Colonic mucosa (tissue), 4 donors: ENCODE results near the gene HTRA3. TPM values are rescaled to one million over a fixed set of nuclear protein-coding genes. Genes with fewer than 3 reads are reported as not detected.
"Not testable (repeated sequence)": the region's sequence is repeated elsewhere in the genome, so short reads cannot be mapped to it uniquely, and the experiment has no call there.

ENCODE experiments used
- DNase-seq: peaks from one replicate; pipeline ENCODE4 v3.0.0-alpha.2; 2020
- H3K27ac ChIP-seq: fragments of 200-600 bp; one replicate; pipeline ENCODE4 v1.8.0; 2021
- H3K27me3 ChIP-seq: fragments of 200-600 bp; one replicate; pipeline ENCODE4 v1.8.0; 2021
- H3K36me3 ChIP-seq: fragments of 200-600 bp; one replicate; pipeline ENCODE4 v1.8.0; 2021
- H3K4me1 ChIP-seq: fragments of 200-600 bp; one replicate; pipeline ENCODE4 v1.8.0; 2021; ENCODE audit warnings: mild to moderate bottlenecking
- H3K4me3 ChIP-seq: fragments of 200-600 bp; one replicate; pipeline ENCODE4 v1.8.0; 2021
- H3K9ac ChIP-seq, 2 donors: one replicate each; pipeline ENCODE4 v1.7.0; 2013; ENCODE audit warnings: control low read depth in 2 of 2, low read depth in 2 of 2, low read length in 2 of 2
- H3K9me3 ChIP-seq: fragments of 200-600 bp; one replicate; pipeline ENCODE4 v1.8.0; 2021
- CTCF ChIP-seq: fragments of 200-600 bp; IDR thresholded peaks from one replicate; pipeline ENCODE4 v1.8.0; 2022; ENCODE audit warnings: antibody characterized with exemption, mild to moderate bottlenecking
- intact Hi-C: fragments of 100-400 bp; cut with DNase I; formaldehyde crosslinking; loops from one replicate; pipeline ENCODE4 v1.14.1; 2022
- total RNA-seq, 2 donors: library from RNA; stranded (reverse); fragmentation: NEBNext Ultra II Directional in 1 of 2; extraction: Animal tissue kit (Norgen Biotek cat#: 25700) in 1 of 2; gene quantifications; one replicate each; pipeline ENCODE4 v1.2.1, GENCODE V29; 2021
- donor health status: healthy.
- donor health status: DM: no; HTN: no; CAD: no.
- donor health status: DM: no; HTN: no; CAD: no.

The HTRA3 gene
- total RNA-seq, 2 donors from 2014 or later: 1.3 to 5.0 TPM

- Histone ChIP-seq H3K9ac (no peak overlapping the region), H3K9me3 (no peaks in the 10 kb centered on the region), H3K4me1 (no peaks in the 10 kb centered on the region), H3K27ac (no peak overlapping the region), H3K4me3 (no peak overlapping the region), H3K36me3 (no peaks in the 10 kb centered on the region), H3K27me3 (no peaks in the 10 kb centered on the region)
- no peak for TF ChIP-seq CTCF
- no peak for DNase-seq
- intact Hi-C loops: no loop called here
These were observed 68.9 kb downstream of the HTRA3 start for GRCh38 chr4:8338351-8338961.

DNA sequence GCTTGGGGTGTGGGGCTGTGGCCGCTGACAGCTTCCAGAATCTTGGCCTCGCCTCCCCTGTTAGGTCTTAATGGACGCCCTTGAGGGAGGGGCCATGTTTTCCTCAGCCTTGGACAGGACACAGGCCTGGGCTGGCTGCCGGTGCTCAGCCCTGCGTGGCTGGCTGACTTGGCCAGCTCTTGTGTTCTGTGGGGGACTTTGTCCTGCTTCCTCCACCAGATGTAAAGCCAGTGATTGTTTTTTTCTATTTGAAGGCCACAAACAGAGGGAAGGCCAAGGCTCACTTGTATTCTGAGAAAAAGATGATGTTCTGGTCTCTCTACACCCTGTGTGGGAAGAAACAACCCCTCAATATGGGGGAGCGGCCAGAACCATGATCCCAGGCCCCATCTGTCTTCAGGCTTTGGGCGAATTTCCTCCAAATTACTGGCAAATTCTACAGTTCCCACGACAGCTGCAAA lies 71.3 kb downstream of the HTRA3 start:
- H3K27me3 ChIP-seq: no peaks in the 10 kb centered on the region
- no peak overlapping the region for H3K4me3 ChIP-seq
- no peaks in the 10 kb centered on the region for H3K9me3 ChIP-seq
- H3K9ac ChIP-seq: no peak overlapping the region
- H3K36me3 ChIP-seq: no peaks in the 10 kb centered on the region
- no peaks in the 10 kb centered on the region for H3K4me1 ChIP-seq
- intact Hi-C loops: no loop called here
- TF ChIP-seq CTCF: no peak
- peak; percentile 50 for DNase-seq
- H3K27ac ChIP-seq: no peak overlapping the region

- intact Hi-C loops, H3K9me3 ChIP-seq, DNase-seq, H3K9ac ChIP-seq, H3K27me3 ChIP-seq, H3K27ac ChIP-seq, H3K4me3 ChIP-seq, H3K4me1 ChIP-seq, H3K36me3 ChIP-seq: not testable (repeated sequence)
These were observed 71.7 kb downstream of the HTRA3 start for GRCh38 chr4:8341281-8341680.

DNA sequence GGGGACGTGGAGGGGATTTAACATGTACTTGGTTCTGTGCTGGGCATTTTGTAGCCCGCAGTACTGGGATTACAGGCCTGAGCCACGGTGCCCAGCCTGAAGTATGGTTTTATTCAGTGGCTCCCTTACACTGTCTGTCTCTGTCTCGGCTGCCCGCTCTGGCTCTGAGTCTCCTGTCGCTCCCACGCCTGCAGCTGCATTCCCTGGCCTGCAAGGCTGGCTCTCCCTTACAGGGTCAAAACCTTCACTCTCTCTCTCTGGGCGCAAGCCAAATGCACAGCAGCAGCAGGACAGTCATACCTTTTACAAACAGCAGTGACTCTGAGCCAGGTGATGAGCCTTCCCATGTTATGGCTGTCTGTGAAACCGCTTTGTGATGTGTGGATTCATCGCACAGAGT lies 72.1 kb downstream of the HTRA3 start:
- no peak overlapping the region for H3K27ac ChIP-seq
- no peaks in the 10 kb centered on the region for H3K27me3 ChIP-seq
- H3K9me3 ChIP-seq: no peaks in the 10 kb centered on the region
- no peaks in the 10 kb centered on the region for H3K4me1 ChIP-seq
- no peak for TF ChIP-seq CTCF
- no peak overlapping the region for H3K4me3 ChIP-seq
- intact Hi-C loops: no loop called here
- DNase-seq: no peak
- H3K36me3 ChIP-seq: no peaks in the 10 kb centered on the region
- no peak overlapping the region for H3K9ac ChIP-seq

- no peak for DNase-seq
- no peak overlapping the region for H3K4me3 ChIP-seq
- intact Hi-C loops: no loop called here
- no peaks in the 10 kb centered on the region for H3K36me3 ChIP-seq
- H3K27me3 ChIP-seq: no peaks in the 10 kb centered on the region
- no peaks in the 10 kb centered on the region for H3K9me3 ChIP-seq
- no peak overlapping the region for H3K9ac ChIP-seq
- no peak overlapping the region for H3K27ac ChIP-seq
- no peaks in the 10 kb centered on the region for H3K4me1 ChIP-seq
- TF ChIP-seq CTCF: no peak
These were observed 73.2 kb downstream of the HTRA3 start for GRCh38 chr4:8342651-8343261.

- DNase-seq: no peak
These were observed 73.9 kb downstream of the HTRA3 start for GRCh38 chr4:8343262-8343966.

More at GRCh38 chr4:8343262-8343966, 73.9 kb downstream of the HTRA3 start:
- Histone ChIP-seq H3K27me3 (no peaks in the 10 kb centered on the region), H3K9me3 (no peaks in the 10 kb centered on the region), H3K4me3 (no peak overlapping the region), H3K27ac (no peak overlapping the region), H3K36me3 (no peaks in the 10 kb centered on the region), H3K4me1 (no peaks in the 10 kb centered on the region), H3K9ac (no peak overlapping the region)
- no peak for TF ChIP-seq CTCF
- intact Hi-C loops: no loop called here
